MM.1S (cell line): ENCODE data around the gene EBPL.

ENCODE experiments used
- EZH2phosphoT487 ChIP-seq: fragments of 300-600 bp; sonication (generic); IDR thresholded peaks from 2 replicates; pipeline ENCODE4 v1.6.1; 2018; ENCODE audit warnings: antibody characterized with exemption, low read length
- TF ChIP-seq, protein P1 (sequence below): fragments of 300-600 bp; sonication (generic); IDR thresholded peaks from 2 replicates; pipeline ENCODE4 v1.5.1; 2016; ENCODE audit warnings: antibody characterized with exemption, low read length, mixed read lengths

DNA sequence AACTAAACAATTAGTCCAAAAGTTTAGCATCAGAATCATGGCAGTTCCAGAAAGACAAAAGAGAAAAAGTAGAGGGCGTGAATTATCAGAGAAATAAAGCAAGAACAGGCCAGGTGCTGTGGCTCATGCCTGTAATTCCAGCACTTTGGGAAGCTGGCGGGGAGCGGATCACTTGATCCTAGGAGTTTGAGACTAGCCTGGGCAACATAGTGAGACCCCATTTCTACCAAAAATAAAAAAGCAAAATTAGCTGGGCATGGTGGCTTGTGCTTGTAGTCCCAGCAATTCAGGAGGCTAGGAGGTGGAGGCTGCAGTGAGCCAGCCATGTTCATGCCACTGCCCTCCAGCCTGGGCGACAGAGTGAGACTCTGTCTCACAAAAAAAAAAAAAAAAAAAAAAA, 44.6 kb downstream of the EBPL start:
- TF ChIP-seq, protein P1, sequence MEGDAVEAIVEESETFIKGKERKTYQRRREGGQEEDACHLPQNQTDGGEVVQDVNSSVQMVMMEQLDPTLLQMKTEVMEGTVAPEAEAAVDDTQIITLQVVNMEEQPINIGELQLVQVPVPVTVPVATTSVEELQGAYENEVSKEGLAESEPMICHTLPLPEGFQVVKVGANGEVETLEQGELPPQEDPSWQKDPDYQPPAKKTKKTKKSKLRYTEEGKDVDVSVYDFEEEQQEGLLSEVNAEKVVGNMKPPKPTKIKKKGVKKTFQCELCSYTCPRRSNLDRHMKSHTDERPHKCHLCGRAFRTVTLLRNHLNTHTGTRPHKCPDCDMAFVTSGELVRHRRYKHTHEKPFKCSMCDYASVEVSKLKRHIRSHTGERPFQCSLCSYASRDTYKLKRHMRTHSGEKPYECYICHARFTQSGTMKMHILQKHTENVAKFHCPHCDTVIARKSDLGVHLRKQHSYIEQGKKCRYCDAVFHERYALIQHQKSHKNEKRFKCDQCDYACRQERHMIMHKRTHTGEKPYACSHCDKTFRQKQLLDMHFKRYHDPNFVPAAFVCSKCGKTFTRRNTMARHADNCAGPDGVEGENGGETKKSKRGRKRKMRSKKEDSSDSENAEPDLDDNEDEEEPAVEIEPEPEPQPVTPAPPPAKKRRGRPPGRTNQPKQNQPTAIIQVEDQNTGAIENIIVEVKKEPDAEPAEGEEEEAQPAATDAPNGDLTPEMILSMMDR = no peak
- TF ChIP-seq EZH2phosphoT487 = no peak
